Neural cell (in vitro differentiated cells): ENCODE data around the gene UGT1A1. TPM values are rescaled to one million over a fixed set of nuclear protein-coding genes. Genes with fewer than 3 reads are reported as not detected.

ENCODE experiments used
- H2AFZ ChIP-seq: fragments of 200-600, 300-800 bp; sonication (generic), shearing (Covaris generic); 2 replicates; pipeline ENCODE4 v1.6.0; 2014; ENCODE audit warnings: low read depth, mild to moderate bottlenecking, antibody characterized with exemption, low read length, moderate library complexity
- H3F3A ChIP-seq: fragments of 200-600 bp; shearing (Covaris generic); 2 replicates; pipeline ENCODE4 v1.6.1; 2016; ENCODE audit warnings: mild to moderate bottlenecking, moderate library complexity, mixed read lengths, antibody characterized with exemption, low read length; ENCODE audit not compliant: insufficient read depth, poor library complexity, severe bottlenecking
- H3K27ac ChIP-seq: fragments of 200-600, 300-800 bp; sonication (generic), shearing (Covaris generic); 2 replicates; pipeline ENCODE4 v1.5.1; 2014; ENCODE audit warnings: mild to moderate bottlenecking, low read length, moderate library complexity
- H3K27me3 ChIP-seq: fragments of 300-800, 200-600 bp; sonication (generic), shearing (Covaris generic); 2 replicates; pipeline ENCODE4 v1.6.0; 2014; ENCODE audit warnings: mild to moderate bottlenecking, low read depth, low read length, moderate library complexity; ENCODE audit not compliant: insufficient read depth
- H3K36me3 ChIP-seq: fragments of 300-800, 200-600 bp; sonication (generic), shearing (Covaris generic); 2 replicates; pipeline ENCODE4 v1.5.1; 2014; ENCODE audit warnings: mild to moderate bottlenecking, antibody characterized with exemption, low read length, moderate library complexity; ENCODE audit not compliant: insufficient read depth
- H3K4me2 ChIP-seq: fragments of 300-800, 200-600 bp; sonication (generic), shearing (Covaris generic); 2 replicates; pipeline ENCODE4 v1.6.0; 2014; ENCODE audit warnings: mild to moderate bottlenecking, low read length
- H3K4me3 ChIP-seq: fragments of 300-800, 200-600 bp; sonication (generic), shearing (Covaris generic); 2 replicates; pipeline ENCODE4 v1.5.1; 2014; ENCODE audit warnings: mild to moderate bottlenecking, low read length, moderate library complexity
- H3K79me2 ChIP-seq: fragments of 200-600 bp; shearing (Covaris generic); replicated peaks from 2 replicates; pipeline ENCODE4 v1.6.0; 2014; ENCODE audit warnings: mild to moderate bottlenecking, low read length, moderate library complexity; ENCODE audit not compliant: insufficient read depth
- H3K9ac ChIP-seq: fragments of 300-800, 200-600 bp; sonication (generic), shearing (Covaris generic); 2 replicates; pipeline ENCODE4 v1.6.1; 2016; ENCODE audit warnings: mild to moderate bottlenecking, low read length, mixed read lengths
- H3K9me2 ChIP-seq: fragments of 200-600 bp; shearing (Covaris generic); 2 replicates; pipeline ENCODE4 v1.6.1; 2016; ENCODE audit warnings: mild to moderate bottlenecking, low read length, mixed read lengths; ENCODE audit not compliant: insufficient read depth
- H3K9me3 ChIP-seq: fragments of 200-600, 300-800 bp; sonication (generic), shearing (Covaris generic); 2 replicates; pipeline ENCODE4 v1.6.1; 2016; ENCODE audit warnings: mild to moderate bottlenecking, mixed run types, low read length, moderate library complexity, mixed read lengths
- H4K20me1 ChIP-seq: fragments of 200-600 bp; shearing (Covaris generic); 2 replicates; pipeline ENCODE4 v1.6.1; 2016; ENCODE audit warnings: mild to moderate bottlenecking, mixed run types; ENCODE audit not compliant: insufficient read depth
- EP300 ChIP-seq: fragments of 450-650 bp; conservative IDR thresholded peaks from 2 replicates; pipeline ENCODE4 v1.6.1; 2014; ENCODE audit warnings: antibody characterized with exemption, mild to moderate bottlenecking, moderate library complexity; ENCODE audit not compliant: poor library complexity, severe bottlenecking
- EZH2 ChIP-seq: fragments of 200-600, 300-800 bp; shearing (Covaris generic), sonication (generic); IDR thresholded peaks from 2 replicates; pipeline ENCODE4 v1.6.1; 2014; ENCODE audit warnings: antibody characterized with exemption, low read length, borderline replicate concordance, mild to moderate bottlenecking; ENCODE audit not compliant: insufficient read depth, poor library complexity, severe bottlenecking
- MXI1 ChIP-seq: fragments of 450-650 bp; conservative IDR thresholded peaks from 2 replicates; pipeline ENCODE4 v1.6.1; 2014; ENCODE audit warnings: antibody characterized with exemption, mild to moderate bottlenecking; ENCODE audit not compliant: poor library complexity, severe bottlenecking
- POLR2AphosphoS5 ChIP-seq: IDR thresholded peaks from 2 replicates; pipeline ENCODE4 v1.6.1; 2012
- RAD21 ChIP-seq: fragments of 450-650 bp; conservative IDR thresholded peaks from 2 replicates; pipeline ENCODE4 v1.6.1; 2014; ENCODE audit warnings: antibody characterized with exemption, mild to moderate bottlenecking, moderate library complexity
- SMC3 ChIP-seq: fragments of 450-650 bp; conservative IDR thresholded peaks from 2 replicates; pipeline ENCODE4 v1.6.1; 2014; ENCODE audit warnings: antibody characterized with exemption, mild to moderate bottlenecking, moderate library complexity; ENCODE audit not compliant: poor library complexity
- TAF1 ChIP-seq: IDR thresholded peaks from 2 replicates; pipeline ENCODE4 v1.6.1; 2012; ENCODE audit warnings: low read depth
- polyA plus RNA-seq: library from polyadenylated mRNA; depleted of rRNA; stranded (reverse); fragments of >200 nt; gene quantifications from 2 replicates; pipeline ENCODE4 v1.2.3, GENCODE V29; 2014
- TF ChIP-seq, protein P1 (sequence below): fragments of 450-650 bp; IDR thresholded peaks from 2 replicates; pipeline ENCODE4 v1.5.1; 2014; ENCODE audit warnings: antibody characterized with exemption, mild to moderate bottlenecking, moderate library complexity; ENCODE audit not compliant: poor library complexity, severe bottlenecking
- TF ChIP-seq, protein P2 (sequence below): IDR thresholded peaks from 2 replicates; pipeline ENCODE4 v1.6.1; 2012; ENCODE audit warnings: borderline replicate concordance

Gene UGT1A1
- polyA plus RNA-seq, 1 donor from 2014 or later = not detected

GRCh38 chr2:233811732-233812131 lies 51.7 kb downstream of the UGT1A1 start:
- Histone ChIP-seq H3K27ac (no peak overlapping the region), H3K4me3 (no peak overlapping the region), H3K79me2 (no peaks in the 10 kb centered on the region), H3K9ac (no peak overlapping the region), H3K27me3 (no peaks in the 10 kb centered on the region), H3F3A (no peaks in the 10 kb centered on the region), H3K9me2 (no peaks in the 10 kb centered on the region), H3K4me2 (no peak overlapping the region), H2AFZ (no peak overlapping the region), H3K9me3 (no peaks in the 10 kb centered on the region), H3K36me3 (no peaks in the 10 kb centered on the region), H4K20me1 (no peaks in the 10 kb centered on the region)
- no peak for TF ChIP-seq MXI1
- no peak for TF ChIP-seq TAF1

DNA sequence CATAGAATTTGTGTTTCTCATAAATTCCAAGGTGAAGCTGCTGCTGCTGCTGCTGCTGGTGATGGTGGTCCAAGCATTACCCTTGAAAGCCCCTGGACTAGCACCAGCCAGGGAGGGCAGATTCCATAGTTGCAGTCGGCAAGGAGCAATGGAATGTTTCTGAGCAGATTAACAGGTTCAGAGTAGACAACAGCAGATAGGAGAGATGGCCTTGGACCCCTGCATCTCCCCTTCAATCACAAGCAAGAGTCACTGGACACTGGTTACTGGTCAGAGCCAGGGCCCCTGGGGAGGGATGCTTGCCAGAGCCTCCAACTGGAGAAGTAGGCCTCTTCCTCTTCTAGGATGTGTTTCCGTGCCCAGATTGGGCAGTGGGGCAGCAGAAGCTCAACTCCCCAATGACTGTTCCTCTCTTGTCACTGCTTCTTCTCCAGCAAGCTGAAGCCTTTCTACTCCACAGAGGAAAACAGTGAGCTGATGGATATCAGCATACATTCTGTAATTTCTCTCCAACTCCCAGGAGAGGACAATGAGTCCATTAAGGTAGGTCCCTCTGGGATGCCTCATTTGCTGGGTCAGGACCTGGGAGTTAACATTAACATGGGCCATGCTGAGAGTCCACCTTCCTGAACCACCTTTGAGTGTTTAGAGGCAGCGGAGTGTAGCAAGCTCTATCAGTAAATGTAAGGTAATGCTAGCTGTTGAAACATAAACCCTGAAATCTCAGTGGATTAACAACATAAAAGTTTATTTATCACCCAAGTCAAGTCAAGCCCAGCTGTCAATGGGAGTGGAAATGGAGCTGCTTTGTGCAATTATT lies 53.4 kb downstream of the UGT1A1 start:
- Histone ChIP-seq H4K20me1 (no peaks in the 10 kb centered on the region), H3K9me2 (no peaks in the 10 kb centered on the region), H2AFZ (no peak overlapping the region), H3F3A (no peaks in the 10 kb centered on the region), H3K9ac (no peak overlapping the region), H3K27me3 (no peaks in the 10 kb centered on the region), H3K9me3 (no peaks in the 10 kb centered on the region), H3K27ac (no peak overlapping the region), H3K4me3 (no peak overlapping the region), H3K36me3 (no peaks in the 10 kb centered on the region), H3K79me2 (no peaks in the 10 kb centered on the region), H3K4me2 (no peak overlapping the region)
- TF ChIP-seq POLR2AphosphoS5 = no peak
- TF ChIP-seq, protein P1, sequence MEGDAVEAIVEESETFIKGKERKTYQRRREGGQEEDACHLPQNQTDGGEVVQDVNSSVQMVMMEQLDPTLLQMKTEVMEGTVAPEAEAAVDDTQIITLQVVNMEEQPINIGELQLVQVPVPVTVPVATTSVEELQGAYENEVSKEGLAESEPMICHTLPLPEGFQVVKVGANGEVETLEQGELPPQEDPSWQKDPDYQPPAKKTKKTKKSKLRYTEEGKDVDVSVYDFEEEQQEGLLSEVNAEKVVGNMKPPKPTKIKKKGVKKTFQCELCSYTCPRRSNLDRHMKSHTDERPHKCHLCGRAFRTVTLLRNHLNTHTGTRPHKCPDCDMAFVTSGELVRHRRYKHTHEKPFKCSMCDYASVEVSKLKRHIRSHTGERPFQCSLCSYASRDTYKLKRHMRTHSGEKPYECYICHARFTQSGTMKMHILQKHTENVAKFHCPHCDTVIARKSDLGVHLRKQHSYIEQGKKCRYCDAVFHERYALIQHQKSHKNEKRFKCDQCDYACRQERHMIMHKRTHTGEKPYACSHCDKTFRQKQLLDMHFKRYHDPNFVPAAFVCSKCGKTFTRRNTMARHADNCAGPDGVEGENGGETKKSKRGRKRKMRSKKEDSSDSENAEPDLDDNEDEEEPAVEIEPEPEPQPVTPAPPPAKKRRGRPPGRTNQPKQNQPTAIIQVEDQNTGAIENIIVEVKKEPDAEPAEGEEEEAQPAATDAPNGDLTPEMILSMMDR = no peak
- no peak for TF ChIP-seq EZH2
- TF ChIP-seq MXI1 = no peak
- TF ChIP-seq, protein P2, sequence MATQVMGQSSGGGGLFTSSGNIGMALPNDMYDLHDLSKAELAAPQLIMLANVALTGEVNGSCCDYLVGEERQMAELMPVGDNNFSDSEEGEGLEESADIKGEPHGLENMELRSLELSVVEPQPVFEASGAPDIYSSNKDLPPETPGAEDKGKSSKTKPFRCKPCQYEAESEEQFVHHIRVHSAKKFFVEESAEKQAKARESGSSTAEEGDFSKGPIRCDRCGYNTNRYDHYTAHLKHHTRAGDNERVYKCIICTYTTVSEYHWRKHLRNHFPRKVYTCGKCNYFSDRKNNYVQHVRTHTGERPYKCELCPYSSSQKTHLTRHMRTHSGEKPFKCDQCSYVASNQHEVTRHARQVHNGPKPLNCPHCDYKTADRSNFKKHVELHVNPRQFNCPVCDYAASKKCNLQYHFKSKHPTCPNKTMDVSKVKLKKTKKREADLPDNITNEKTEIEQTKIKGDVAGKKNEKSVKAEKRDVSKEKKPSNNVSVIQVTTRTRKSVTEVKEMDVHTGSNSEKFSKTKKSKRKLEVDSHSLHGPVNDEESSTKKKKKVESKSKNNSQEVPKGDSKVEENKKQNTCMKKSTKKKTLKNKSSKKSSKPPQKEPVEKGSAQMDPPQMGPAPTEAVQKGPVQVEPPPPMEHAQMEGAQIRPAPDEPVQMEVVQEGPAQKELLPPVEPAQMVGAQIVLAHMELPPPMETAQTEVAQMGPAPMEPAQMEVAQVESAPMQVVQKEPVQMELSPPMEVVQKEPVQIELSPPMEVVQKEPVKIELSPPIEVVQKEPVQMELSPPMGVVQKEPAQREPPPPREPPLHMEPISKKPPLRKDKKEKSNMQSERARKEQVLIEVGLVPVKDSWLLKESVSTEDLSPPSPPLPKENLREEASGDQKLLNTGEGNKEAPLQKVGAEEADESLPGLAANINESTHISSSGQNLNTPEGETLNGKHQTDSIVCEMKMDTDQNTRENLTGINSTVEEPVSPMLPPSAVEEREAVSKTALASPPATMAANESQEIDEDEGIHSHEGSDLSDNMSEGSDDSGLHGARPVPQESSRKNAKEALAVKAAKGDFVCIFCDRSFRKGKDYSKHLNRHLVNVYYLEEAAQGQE = no peak
- TF ChIP-seq EP300 = no peak
- no peak for TF ChIP-seq RAD21
- no peak for TF ChIP-seq TAF1
- TF ChIP-seq SMC3 = no peak
